ENCODE measurements around the gene PLB1.
"Not testable (repeated sequence)": the region's sequence is repeated elsewhere in the genome, so short reads cannot be mapped to it uniquely, and the experiment has no call there.

The PLB1 gene

DNA sequence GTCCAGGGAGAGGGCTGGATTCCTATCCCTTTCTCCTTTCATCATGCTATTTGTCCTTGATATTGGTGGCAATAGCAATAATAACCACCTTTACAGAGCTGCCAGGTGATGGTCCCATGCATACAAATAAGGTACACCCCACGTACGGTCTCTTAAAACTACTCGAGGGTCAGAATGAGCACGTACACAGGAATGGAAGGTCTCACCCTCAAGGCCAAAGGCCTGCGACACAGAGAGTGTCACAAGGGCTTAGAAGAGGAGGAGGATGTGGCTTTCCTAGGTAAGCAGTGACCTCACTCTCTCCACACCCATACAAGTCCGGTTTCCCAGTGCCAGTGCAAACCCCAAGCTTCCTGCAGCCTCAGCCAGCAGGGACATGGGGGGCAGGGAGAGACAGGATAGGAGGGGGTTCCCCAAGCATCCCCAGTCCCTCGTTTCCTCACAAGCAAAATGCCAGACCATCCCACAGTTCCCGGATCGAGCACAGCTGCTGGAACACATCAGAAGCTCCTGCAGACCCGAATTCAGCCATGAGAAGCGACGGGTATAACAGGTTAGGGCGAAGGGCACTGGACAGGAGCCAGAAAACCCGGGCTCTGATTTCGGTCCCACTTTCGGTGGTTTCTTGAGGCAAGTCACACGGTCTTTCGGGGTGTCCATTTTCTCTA is 49.2 kb downstream of the PLB1 start:
- H3K4me3 ChIP-seq (ENCODE audit: low read length), result no peak overlapping the region
- H3K4me1 ChIP-seq (ENCODE audit: control insufficient read depth, insufficient read depth, low read length), result peaks cover 10% of the 10 kb centered on the region
- no peaks in the 10 kb centered on the region for H3K9me3 ChIP-seq (replicated peaks; ENCODE audit: low read length)
- no peaks in the 10 kb centered on the region for H3K36me3 ChIP-seq (ENCODE audit: insufficient read depth, low read length)
- H3K4me2 ChIP-seq (ENCODE audit: low read length), result no peak overlapping the region
- peaks cover 28% of the 10 kb centered on the region for H3K27me3 ChIP-seq (ENCODE audit: control insufficient read depth, insufficient read depth, low read length)
- no peak overlapping the region for H3K9ac ChIP-seq (ENCODE audit: low read depth, low read length)

DNA sequence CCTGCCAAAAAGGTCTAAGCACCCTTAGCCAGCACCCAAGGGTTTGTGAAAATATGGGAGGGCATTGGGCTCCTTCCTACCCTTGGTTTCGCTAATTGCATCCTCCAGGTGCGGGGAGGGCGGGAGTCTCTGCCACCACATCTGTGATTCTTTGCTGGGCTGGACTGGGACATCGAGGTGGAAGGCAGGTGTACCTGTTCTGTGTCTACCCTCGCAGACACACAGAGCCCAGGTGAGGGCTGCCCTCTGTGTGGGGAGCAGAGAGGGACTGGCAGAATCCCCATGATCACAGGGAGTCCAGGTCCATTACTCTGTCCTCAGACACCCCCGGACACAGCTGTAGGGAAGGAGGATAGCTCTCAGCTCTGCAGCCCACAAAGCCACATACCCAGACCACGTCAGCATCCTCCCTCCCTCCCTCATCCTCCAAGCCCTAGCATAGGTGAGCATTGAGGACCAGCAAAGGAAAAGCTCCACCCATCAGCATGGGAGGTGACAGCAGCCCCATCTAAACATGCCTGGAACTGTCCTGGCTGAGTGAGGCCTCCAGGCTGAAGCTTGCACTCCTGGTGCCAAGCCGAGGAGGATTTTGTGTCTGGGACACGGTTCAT is 49.8 kb downstream of the PLB1 start:
- Histone ChIP-seq H3K4me3 (ENCODE audit: low read length) (no peak overlapping the region), H3K4me1 (ENCODE audit: control insufficient read depth, insufficient read depth, low read length) (peaks cover 10% of the 10 kb centered on the region), H3K36me3 (ENCODE audit: insufficient read depth, low read length) (no peaks in the 10 kb centered on the region), H3K9me3 (replicated peaks; ENCODE audit: low read length) (no peaks in the 10 kb centered on the region), H3K9ac (ENCODE audit: low read depth, low read length) (no peak overlapping the region), H3K4me2 (ENCODE audit: low read length) (no peak overlapping the region), H3K27me3 (ENCODE audit: control insufficient read depth, insufficient read depth, low read length) (peaks cover 28% of the 10 kb centered on the region)

DNA sequence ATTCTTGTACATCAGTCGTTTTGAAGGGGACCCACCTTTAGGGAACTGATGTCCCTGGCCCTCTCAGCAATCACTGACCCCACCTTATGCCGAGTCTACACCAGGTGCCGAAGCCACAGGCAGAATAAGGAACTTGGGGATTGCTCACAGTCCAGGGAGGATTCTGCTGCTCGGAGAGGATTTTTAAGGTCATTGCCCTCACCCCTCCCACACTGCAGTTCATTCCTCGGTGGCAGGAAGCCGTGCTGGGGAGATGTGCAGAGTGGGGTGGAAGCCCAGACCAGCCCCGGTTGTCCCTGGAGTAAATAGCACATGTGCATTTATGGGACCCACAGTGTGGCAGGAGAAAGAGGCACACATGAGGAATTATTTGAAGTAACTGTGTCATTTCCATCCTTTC is 50.4 kb downstream of the PLB1 start:
- H3K9me3 ChIP-seq (replicated peaks; ENCODE audit: low read length), result no peaks in the 10 kb centered on the region
- H3K9ac ChIP-seq (ENCODE audit: low read depth, low read length), result no peak overlapping the region
- H3K4me3 ChIP-seq (ENCODE audit: low read length), result no peak overlapping the region
- peaks cover 26% of the 10 kb centered on the region for H3K27me3 ChIP-seq (ENCODE audit: control insufficient read depth, insufficient read depth, low read length)
- no peaks in the 10 kb centered on the region for H3K36me3 ChIP-seq (ENCODE audit: insufficient read depth, low read length)
- H3K4me2 ChIP-seq (ENCODE audit: low read length), result no peak overlapping the region
- H3K4me1 ChIP-seq (ENCODE audit: control insufficient read depth, insufficient read depth, low read length), result peaks cover 10% of the 10 kb centered on the region

DNA sequence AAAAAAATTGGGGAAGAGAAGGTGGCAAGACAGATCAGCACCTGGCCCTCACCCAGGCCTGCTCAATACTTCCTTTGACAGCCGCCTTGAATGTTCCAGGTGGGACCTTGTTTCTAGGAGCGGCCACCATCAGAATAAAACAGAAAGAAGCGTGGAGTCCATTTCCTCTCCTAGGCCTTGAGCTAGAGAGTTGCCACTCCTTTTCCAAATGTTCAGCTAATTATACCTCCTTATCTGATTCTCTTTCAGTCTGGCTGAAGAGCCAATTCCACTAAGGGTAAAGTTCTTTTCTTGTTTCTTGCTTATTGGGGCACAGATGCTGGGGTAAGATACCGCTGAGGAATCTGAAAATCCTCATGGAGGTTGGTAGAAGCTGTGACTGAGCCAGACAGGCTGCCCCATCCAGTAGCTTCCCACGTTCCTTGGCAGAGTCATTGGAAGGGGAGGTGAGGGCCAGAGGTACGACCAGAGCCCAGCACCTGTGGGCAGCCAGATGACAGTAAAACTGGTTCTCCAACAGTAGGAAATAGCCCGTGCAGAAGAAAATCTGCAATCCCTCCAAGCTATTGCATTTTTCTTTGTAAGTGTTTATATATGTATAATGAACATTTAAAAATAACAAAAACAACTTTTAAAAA is 51.5 kb downstream of the PLB1 start:
- H3K4me1 ChIP-seq (ENCODE audit: control insufficient read depth, insufficient read depth, low read length), result peaks cover 12% of the 10 kb centered on the region
- H3K27me3 ChIP-seq (ENCODE audit: control insufficient read depth, insufficient read depth, low read length), result peaks cover 23% of the 10 kb centered on the region
- H3K4me2 ChIP-seq (ENCODE audit: low read length), result no peak overlapping the region
- no peaks in the 10 kb centered on the region for H3K9me3 ChIP-seq (replicated peaks; ENCODE audit: low read length)
- H3K9ac ChIP-seq (ENCODE audit: low read depth, low read length), result no peak overlapping the region
- no peaks in the 10 kb centered on the region for H3K36me3 ChIP-seq (ENCODE audit: insufficient read depth, low read length)
- H3K4me3 ChIP-seq (ENCODE audit: low read length), result no peak overlapping the region

DNA sequence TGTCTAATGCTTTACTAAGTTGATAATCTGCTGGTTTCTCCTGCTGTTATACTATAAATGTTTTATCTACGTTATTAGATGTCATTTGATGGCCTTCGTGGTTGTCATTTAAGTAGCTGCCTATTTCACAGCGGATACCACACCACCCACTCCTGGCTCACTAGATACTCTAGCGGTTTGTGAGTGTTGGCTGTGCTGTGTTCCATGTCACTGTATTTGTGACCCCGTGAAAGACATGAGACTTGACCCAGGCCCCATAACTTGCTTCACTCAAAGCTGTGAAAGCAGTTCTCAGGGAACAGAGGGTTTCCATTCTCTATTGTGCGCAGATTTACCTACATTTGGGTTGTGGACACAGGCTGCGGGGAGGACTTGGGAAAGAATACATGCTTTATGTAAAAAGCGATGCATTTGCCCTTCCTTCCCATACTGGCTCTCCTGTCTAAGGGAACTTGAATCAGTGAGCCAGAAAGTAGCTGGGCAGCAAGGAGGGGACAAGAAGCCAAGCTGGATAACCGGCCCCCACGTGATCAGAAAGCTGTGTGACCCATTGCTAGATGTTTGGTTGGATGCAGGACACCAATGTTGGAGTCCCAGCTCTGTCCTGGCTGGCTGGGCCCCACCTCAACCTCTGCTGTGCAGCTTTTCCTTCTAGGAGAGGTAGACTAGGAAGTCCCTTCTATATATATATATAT is 52.2 kb downstream of the PLB1 start:
- no peak overlapping the region for H3K9ac ChIP-seq (ENCODE audit: low read depth, low read length)
- H3K36me3 ChIP-seq (ENCODE audit: insufficient read depth, low read length), result no peaks in the 10 kb centered on the region
- H3K4me1 ChIP-seq (ENCODE audit: control insufficient read depth, insufficient read depth, low read length), result peaks cover 12% of the 10 kb centered on the region
- H3K9me3 ChIP-seq (replicated peaks; ENCODE audit: low read length), result no peaks in the 10 kb centered on the region
- H3K4me3 ChIP-seq (ENCODE audit: low read length), result no peak overlapping the region
- no peak overlapping the region for H3K4me2 ChIP-seq (ENCODE audit: low read length)
- peaks cover 23% of the 10 kb centered on the region for H3K27me3 ChIP-seq (ENCODE audit: control insufficient read depth, insufficient read depth, low read length)

DNA sequence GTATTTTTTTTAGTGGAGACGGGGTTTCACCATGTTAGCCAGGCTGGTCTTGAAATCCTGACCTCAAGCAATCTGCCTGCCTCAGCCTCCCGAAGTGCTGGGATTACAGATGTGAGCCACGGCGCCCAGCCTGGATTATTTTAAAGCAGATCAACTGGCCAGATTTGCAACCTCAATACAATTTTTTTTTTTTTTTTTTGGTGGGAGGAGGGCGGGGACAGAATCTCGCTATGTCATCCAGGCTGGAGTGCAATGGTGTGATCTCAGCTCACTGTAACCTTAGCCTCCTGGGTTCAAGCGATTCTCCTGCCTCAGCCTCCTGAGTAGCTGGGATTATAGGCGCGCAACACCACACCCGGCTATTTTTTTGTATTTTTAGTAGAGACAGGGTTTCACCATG is 54.5 kb downstream of the PLB1 start:
- H3K9ac ChIP-seq (ENCODE audit: low read depth, low read length); H3K4me3 ChIP-seq (ENCODE audit: low read length); H3K36me3 ChIP-seq (ENCODE audit: insufficient read depth, low read length); H3K9me3 ChIP-seq (replicated peaks; ENCODE audit: low read length); H3K4me2 ChIP-seq (ENCODE audit: low read length); H3K4me1 ChIP-seq (ENCODE audit: control insufficient read depth, insufficient read depth, low read length): not testable (repeated sequence)
- H3K27me3 ChIP-seq (ENCODE audit: control insufficient read depth, insufficient read depth, low read length), result peaks cover 15% of the 10 kb centered on the region

DNA sequence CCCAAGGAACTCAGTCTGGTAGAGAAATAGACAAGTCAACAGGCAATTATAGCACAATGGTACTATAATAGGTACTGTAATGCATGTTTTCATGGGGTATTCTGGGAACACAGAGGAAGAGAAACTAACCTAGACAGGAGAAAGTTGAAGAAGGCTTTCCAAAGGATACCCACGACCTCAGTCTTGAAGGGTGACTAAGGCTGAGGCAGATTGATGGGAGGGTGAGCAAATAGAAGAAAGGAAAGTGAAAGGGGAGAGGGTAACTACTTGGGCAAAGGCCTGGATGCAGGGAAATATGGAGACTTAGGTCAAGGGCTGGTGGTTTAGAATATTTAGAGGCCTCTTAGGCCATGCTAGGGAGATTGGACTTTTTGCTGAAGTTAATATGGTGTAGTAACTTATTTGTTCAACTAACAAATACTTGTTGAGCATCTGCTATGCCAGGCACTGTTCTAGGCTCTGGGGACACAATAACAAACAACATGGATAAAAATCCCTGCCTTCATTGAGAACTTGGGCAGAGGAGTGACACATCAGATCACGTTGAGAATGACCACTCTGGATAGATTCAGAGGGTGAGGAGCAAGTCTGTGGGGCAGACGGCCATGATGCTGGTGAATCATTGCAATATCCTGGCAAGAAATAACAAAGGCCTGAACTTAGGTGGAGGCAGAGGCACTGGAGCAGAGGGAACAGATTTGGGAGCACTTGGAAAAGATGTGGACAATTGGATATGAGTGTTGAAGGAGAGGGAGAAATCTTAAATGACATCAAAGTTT is 56.4 kb downstream of the PLB1 start:
- no peaks in the 10 kb centered on the region for H3K36me3 ChIP-seq (ENCODE audit: insufficient read depth, low read length)
- H3K9ac ChIP-seq (ENCODE audit: low read depth, low read length), result no peak overlapping the region
- peaks cover 11% of the 10 kb centered on the region for H3K27me3 ChIP-seq (ENCODE audit: control insufficient read depth, insufficient read depth, low read length)
- H3K4me3 ChIP-seq (ENCODE audit: low read length), result no peak overlapping the region
- H3K4me1 ChIP-seq (ENCODE audit: control insufficient read depth, insufficient read depth, low read length), result peaks cover 3% of the 10 kb centered on the region
- H3K4me2 ChIP-seq (ENCODE audit: low read length), result no peak overlapping the region
- no peaks in the 10 kb centered on the region for H3K9me3 ChIP-seq (replicated peaks; ENCODE audit: low read length)

DNA sequence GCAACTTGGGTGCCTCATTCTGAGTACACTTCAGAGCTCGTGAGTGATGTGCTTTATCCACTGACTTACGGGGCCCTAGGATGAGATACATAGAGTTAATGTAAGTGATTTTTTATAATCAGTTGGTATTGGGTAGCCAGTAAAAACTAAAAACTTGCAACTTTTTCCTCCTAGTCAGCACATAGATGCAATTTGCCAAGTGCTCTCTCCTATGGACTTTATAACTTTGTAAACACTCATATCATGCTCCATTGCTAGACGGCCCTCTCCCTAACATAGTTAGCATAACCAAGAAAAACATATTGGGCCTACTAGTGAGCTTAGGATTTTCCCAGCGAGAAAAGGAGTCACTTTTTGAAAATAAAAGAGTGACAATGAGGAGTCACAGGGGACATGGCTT is 60.4 kb downstream of the PLB1 start:
- Histone ChIP-seq H3K4me2 (ENCODE audit: low read length) (no peak overlapping the region), H3K36me3 (ENCODE audit: insufficient read depth, low read length) (no peaks in the 10 kb centered on the region), H3K9me3 (replicated peaks; ENCODE audit: low read length) (no peaks in the 10 kb centered on the region), H3K27me3 (ENCODE audit: control insufficient read depth, insufficient read depth, low read length) (no peaks in the 10 kb centered on the region), H3K4me3 (ENCODE audit: low read length) (no peak overlapping the region), H3K4me1 (ENCODE audit: control insufficient read depth, insufficient read depth, low read length) (peaks cover 3% of the 10 kb centered on the region), H3K9ac (ENCODE audit: low read depth, low read length) (no peak overlapping the region)

DNA sequence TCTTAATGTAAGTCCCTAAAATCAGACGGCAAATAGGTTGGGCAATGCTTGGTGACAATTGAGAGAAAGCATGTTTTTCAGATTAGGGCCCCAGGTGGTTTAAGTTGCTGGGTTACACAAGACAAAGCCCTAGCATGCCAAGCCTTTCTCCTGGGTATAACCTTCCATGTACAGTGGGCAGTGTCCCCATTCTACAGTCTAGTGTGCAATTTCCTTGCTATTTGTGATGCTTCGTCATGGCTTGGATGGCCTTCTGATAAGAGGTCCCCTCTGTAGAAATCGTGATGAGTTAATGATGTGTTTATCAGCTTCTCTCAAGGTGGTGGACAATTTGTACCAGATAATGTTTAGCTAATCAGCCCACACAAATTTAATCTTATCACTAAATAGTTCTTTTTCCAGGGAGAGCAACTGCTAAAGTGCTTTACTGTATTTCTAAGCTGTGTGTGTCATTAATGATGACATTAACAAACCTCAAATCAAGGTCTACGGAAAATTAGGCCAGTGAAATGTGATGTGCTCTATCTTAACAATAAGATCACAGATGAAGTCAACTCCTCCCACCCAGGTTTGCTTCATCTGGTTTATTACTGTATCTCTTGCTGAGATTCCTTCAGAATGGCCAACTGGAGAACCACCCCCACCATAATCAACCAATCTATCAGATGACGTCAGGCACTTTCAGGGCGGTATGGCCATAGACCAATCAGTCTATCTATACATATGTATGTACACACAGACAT is 61.7 kb downstream of the PLB1 start:
- Histone ChIP-seq H3K4me1 (ENCODE audit: control insufficient read depth, insufficient read depth, low read length) (no peaks in the 10 kb centered on the region), H3K4me2 (ENCODE audit: low read length) (no peak overlapping the region), H3K4me3 (ENCODE audit: low read length) (no peak overlapping the region), H3K9me3 (replicated peaks; ENCODE audit: low read length) (no peaks in the 10 kb centered on the region), H3K27me3 (ENCODE audit: control insufficient read depth, insufficient read depth, low read length) (no peaks in the 10 kb centered on the region), H3K9ac (ENCODE audit: low read depth, low read length) (no peak overlapping the region), H3K36me3 (ENCODE audit: insufficient read depth, low read length) (no peaks in the 10 kb centered on the region)

DNA sequence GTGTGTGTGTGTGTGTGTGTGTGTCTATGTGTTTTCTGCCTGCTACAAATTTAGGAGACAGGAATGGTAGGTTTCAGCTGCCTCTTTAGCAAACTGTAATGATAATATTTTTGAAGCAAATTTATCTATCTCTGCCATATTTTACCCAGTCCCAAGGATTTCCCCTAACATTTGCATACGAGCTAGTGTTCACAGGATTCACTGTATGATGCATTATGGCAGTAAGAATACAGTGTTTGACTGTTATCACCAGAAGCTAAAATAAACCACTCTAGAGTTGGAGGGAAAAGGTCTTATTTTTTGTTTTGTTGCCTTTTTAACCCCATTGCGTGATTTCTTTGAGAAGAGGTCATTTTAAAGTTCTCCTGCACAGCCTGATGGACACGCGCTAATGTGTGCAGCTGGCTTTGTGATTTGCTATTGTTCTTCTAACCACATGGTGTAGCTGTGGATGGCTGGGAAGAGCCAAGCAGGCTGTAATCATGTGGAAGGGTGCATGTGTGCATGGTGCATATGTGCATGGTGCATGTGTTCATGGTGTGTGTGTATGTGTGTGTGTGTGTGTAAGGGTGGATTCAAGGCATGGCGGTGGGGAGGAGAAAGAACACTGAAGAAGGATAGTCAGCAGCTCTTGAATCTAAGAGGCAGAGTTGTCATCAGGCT is 62.4 kb downstream of the PLB1 start:
- Histone ChIP-seq H3K4me3 (ENCODE audit: low read length) (no peak overlapping the region), H3K9me3 (replicated peaks; ENCODE audit: low read length) (no peaks in the 10 kb centered on the region), H3K36me3 (ENCODE audit: insufficient read depth, low read length) (no peaks in the 10 kb centered on the region), H3K4me2 (ENCODE audit: low read length) (no peak overlapping the region), H3K27me3 (ENCODE audit: control insufficient read depth, insufficient read depth, low read length) (no peaks in the 10 kb centered on the region), H3K9ac (ENCODE audit: low read depth, low read length) (no peak overlapping the region), H3K4me1 (ENCODE audit: control insufficient read depth, insufficient read depth, low read length) (no peaks in the 10 kb centered on the region)
